T-helper 2 cell treated with Interferon-gamma antibody and Interleukin-4, amounts not matched to agents 5 μg/mL and 100 μg/mL, for 36 hours (primary cell): Measurements from ENCODE around the gene FILIP1.
A peak's percentile ranks its signal among the peaks of the same experiment; 100 is the strongest.

Source experiments
- DNase-seq: peaks from one replicate; pipeline ENCODE4 v3.0.0; 2021; ENCODE audit warnings: low spot score
- H3K27ac Mint-ChIP-seq: one replicate; pipeline ENCODE4 v1.8.0; 2021; ENCODE audit warnings: mild to moderate bottlenecking, mixed read lengths
- H3K27me3 Mint-ChIP-seq: one replicate; pipeline ENCODE4 v1.8.0; 2021; ENCODE audit warnings: low read depth, mixed read lengths
- H3K36me3 Mint-ChIP-seq: one replicate; pipeline ENCODE4 v1.8.0; 2021; ENCODE audit warnings: low read depth, mixed read lengths
- H3K4me1 Mint-ChIP-seq: one replicate; pipeline ENCODE4 v1.8.0; 2021; ENCODE audit warnings: low read depth, mixed read lengths
- H3K4me3 Mint-ChIP-seq: one replicate; pipeline ENCODE4 v1.8.0; 2022; ENCODE audit warnings: mild to moderate bottlenecking, moderate library complexity, mixed read lengths
- H3K9me3 Mint-ChIP-seq: one replicate; pipeline ENCODE4 v1.8.0; 2021; ENCODE audit warnings: mixed read lengths

Gene FILIP1

DNA sequence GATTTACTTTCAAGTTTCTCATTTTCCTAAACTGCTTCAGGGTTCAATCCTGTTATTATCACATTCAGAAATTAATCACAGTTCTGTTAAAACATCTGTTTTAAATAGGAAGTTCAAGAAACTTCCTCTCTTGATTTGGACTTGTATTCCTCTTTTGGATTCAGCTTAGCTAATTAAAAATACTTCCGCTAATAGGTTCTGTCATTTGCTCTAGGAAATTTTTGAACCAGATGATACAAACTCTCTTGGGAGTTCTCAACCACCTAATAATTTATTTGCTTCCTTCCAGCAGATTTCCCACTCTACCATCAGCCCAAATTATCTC is 193.1 kb downstream of the FILIP1 start:
- no peak for DNase-seq
- Mint-ChIP-seq H3K27ac (no peak overlapping the region), H3K4me1 (peaks cover 1% of the 10 kb centered on the region), H3K4me3 (no peak overlapping the region), H3K27me3 (peaks cover 9% of the 10 kb centered on the region), H3K9me3 (no peaks in the 10 kb centered on the region), H3K36me3 (no peaks in the 10 kb centered on the region)

DNA sequence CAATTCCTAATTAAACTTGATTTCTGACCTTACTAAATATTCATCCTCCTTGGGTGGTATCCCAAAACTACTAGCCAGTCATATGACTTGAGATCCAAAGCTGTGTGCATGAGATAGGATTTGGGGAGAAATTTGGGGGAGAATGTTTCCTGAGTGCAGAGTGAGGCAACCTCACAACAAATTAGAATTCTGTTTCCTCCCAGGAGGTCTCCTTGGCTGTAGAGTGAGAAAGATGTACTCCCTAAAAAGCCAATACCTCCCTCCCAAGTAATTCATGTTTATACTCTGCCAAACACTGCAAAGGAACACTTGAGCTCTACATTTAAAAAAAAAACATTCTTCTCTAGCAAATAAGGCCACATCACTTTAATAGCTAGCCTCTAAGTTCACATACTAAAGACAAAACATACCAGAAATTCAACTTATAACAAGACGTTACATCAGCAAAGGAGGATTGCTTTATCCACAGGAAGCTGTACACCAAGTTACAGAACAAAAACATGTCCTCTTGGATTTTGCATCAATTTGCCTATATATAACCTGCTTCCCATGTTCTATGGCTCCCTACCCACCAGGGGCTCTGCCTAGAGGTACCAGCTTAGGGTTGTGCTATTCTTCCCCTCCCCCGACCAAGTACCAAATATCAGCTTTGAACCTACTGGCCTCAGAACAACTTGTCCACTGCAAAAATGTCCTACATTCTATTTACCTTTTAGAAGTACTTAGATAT is 193.6 kb downstream of the FILIP1 start:
- H3K36me3 Mint-ChIP-seq = no peaks in the 10 kb centered on the region
- H3K9me3 Mint-ChIP-seq = no peaks in the 10 kb centered on the region
- no peak overlapping the region for H3K27ac Mint-ChIP-seq
- peaks cover 6% of the 10 kb centered on the region for H3K27me3 Mint-ChIP-seq
- no peak overlapping the region for H3K4me3 Mint-ChIP-seq
- H3K4me1 Mint-ChIP-seq = no peaks in the 10 kb centered on the region
- no peak for DNase-seq

DNA sequence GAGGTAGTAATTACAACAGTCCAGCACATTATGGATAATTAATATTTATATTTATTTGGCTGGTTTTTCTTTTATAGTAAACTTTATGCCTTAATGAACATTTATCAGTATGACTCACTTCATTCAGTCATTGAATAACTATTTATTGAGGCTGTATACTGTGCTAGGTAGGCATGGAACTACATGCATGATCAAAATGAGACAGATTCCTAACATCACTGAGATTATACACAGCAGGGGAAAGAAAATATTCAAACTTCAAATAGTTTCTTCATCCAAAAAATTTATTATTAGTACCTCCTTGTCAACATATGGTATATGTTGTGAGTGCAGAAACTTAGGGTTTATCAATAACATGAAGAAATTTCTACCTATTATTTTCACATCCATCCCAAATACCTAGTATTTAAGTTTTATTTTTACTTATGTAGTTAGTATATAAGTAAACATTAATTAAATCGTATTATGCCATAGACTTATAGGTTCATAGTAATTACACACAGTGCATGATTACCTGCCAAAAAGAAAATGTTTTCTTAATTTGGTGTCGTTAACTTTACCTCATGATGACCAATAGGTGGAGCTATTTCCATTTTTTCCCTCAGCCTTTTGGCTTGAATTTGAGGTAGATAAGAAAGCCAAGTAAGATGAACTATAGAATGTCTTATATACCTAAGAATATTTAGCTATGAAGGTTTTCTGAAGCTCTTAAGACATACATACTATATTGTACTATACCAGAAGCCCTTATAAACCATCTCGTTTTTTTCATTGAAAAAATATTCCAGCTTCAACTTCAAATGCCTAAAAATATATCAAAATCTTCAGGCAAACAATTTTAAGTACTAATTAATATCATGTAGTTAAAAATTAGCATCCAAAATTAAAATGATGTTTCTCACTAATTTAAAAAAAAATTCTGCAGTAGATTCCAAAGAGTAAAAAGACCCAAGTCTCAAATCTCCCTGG is 196.5 kb downstream of the FILIP1 start:
- Mint-ChIP-seq H3K27ac (no peak overlapping the region), H3K4me1 (peaks cover 2% of the 10 kb centered on the region), H3K36me3 (no peaks in the 10 kb centered on the region), H3K27me3 (no peaks in the 10 kb centered on the region), H3K4me3 (no peak overlapping the region), H3K9me3 (no peaks in the 10 kb centered on the region)
- no peak for DNase-seq

DNA sequence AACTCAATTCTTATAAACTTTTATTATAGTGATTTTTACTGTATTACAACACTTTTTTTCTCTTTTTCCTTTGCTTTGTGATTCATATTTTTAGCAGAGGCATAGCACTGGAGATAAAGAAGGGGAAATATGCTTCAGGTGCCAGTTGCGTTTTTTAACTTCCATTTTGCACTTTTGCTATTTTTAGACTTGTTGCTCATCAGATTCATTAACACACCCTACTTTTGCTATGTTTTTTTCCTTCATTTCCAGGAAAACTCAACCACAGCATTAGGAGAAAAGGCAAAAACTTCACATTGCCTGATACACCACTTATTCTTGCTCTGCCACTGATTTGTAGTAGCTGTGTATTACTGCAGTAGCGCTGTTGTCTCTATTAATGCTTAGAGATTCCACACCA is 201.0 kb downstream of the FILIP1 start:
- Mint-ChIP-seq H3K27ac (no peak overlapping the region), H3K4me1 (peaks cover 9% of the 10 kb centered on the region), H3K36me3 (peaks cover 6% of the 10 kb centered on the region), H3K27me3 (no peaks in the 10 kb centered on the region), H3K9me3 (no peaks in the 10 kb centered on the region), H3K4me3 (no peak overlapping the region)
- no peak for DNase-seq

DNA sequence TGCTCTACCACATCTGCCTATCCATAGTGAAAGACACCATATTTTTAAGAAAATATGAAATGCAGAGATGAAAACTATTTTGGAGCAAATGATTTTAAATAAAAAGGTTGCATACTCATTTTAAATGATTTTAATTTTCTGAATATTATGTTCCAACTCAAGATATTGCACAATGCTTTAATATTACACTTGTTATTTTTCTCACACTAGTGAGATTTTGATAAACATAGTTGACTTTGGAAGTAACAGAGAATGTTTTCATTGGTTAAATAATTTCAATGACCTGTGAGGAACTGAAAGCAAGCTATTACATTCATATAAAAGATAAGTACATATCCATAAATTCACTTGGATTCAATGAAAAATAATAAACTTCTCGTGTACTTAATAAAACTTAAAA is 201.9 kb downstream of the FILIP1 start:
- no peaks in the 10 kb centered on the region for H3K9me3 Mint-ChIP-seq

DNA sequence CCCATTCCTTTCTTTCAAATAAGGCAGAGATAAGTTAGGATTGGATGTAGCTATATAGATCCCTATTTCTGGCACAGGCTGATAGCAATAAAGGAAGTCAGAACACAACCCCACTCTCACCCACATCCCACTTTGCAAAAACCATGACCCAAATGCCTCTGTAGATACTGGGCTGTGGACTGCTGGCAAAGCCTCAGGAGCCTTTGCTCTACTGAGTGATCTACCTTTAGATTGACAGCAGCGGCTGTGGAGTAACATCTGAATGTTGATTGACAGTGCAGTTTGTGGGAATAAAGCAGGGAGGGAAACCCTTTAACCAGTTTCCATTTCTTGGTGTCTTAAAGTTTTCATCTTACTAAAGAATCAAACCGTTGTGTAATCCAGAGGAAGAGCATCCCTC is 202.3 kb downstream of the FILIP1 start:
- DNase-seq = no peak
- Mint-ChIP-seq H3K27ac (no peak overlapping the region), H3K36me3 (peaks cover 6% of the 10 kb centered on the region), H3K4me1 (peaks cover 21% of the 10 kb centered on the region), H3K4me3 (no peak overlapping the region), H3K9me3 (no peaks in the 10 kb centered on the region), H3K27me3 (no peaks in the 10 kb centered on the region)

More for the DNA sequence above, 201.9 kb downstream of the FILIP1 start:
- Mint-ChIP-seq H3K36me3 (peaks cover 6% of the 10 kb centered on the region), H3K27me3 (no peaks in the 10 kb centered on the region), H3K4me3 (no peak overlapping the region), H3K27ac (no peak overlapping the region), H3K4me1 (peaks cover 17% of the 10 kb centered on the region)
- no peak for DNase-seq

DNA sequence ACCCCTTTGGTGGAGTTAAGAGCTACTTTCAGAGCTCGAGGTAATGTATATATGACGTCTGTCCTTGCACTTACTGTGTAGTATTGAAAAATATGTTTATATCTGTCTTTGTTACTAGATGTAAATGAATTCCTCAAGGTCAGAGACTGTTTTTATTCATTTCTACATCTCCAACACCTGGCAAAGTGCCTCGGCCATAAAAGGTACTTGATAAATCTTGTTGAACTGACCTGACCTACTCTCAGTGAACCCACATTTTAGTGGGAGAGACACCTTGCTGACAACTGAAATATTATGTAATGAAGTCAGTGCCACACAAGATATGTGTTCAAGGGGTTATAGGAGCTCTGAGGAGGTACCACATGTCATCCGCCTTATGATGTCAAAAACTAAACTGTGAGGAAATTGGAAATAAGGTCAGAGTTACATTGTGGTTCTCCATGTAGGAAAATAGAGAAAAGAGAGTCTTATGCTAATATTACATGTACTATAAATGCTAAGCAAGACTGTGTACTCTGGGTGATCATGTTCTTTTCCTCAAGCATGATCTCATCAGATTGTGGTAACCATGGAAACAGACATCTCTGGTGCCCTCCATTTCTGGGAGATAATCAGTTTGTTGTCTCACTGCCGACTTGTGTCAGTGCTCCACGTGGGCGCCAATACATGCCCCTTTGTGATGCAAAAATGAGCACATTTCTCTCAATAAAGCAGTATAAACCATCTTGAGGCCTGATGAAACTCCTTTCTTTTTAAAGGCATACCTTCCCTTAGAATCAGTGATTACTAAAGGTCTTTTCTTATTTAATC is 203.3 kb downstream of the FILIP1 start:
- no peak overlapping the region for H3K27ac Mint-ChIP-seq
- no peak overlapping the region for H3K4me3 Mint-ChIP-seq

DNA sequence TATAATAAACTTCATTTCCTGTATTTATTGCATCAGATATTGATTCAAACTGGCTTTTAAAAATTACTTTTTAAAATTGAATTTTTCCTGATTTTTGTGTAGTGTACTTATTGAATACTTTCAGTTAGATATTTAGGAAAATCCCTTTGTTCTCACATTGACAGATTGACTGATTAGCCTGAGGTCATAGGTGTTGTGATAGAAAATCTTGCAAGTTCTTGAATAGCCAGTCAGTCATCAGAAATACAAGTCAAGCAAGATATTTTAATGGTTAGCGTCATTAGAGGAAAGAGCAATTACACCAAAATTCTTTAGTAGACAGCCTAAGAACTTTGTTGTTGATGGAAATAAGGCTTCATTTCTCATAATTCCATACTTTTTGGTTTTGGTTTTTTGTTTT is 205.6 kb downstream of the FILIP1 start:
- Mint-ChIP-seq H3K9me3 (no peaks in the 10 kb centered on the region), H3K4me1 (peaks cover 23% of the 10 kb centered on the region), H3K36me3 (peaks cover 6% of the 10 kb centered on the region), H3K27ac (no peak overlapping the region), H3K4me3 (no peak overlapping the region), H3K27me3 (no peaks in the 10 kb centered on the region)
- no peak for DNase-seq

More for the DNA sequence above, 203.3 kb downstream of the FILIP1 start:
- H3K4me1 Mint-ChIP-seq = peaks cover 23% of the 10 kb centered on the region
- DNase-seq = no peak
- no peaks in the 10 kb centered on the region for H3K27me3 Mint-ChIP-seq
- H3K9me3 Mint-ChIP-seq = no peaks in the 10 kb centered on the region
- H3K36me3 Mint-ChIP-seq = peaks cover 6% of the 10 kb centered on the region

DNA sequence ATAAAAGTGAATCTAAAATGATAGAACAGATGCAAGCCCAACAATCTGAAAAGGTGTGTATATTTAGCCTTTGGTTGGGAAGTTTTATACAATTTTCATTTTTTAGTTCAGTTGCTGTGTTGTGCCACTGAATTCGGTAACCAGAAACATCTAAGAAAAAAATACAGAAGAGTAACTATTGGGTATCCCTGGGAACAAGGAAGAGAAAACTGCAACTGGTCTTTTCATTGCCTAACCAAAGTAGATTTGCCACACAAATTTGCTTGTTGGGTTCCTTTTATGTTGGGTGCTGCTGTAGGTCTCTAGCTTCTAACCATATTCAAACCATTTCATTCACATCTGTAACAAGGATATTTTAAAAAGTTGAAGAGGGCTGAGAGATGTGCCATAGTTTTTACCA is 206.2 kb downstream of the FILIP1 start:
- Mint-ChIP-seq H3K4me1 (peaks cover 24% of the 10 kb centered on the region), H3K27me3 (no peaks in the 10 kb centered on the region), H3K27ac (no peak overlapping the region), H3K9me3 (no peaks in the 10 kb centered on the region), H3K4me3 (no peak overlapping the region), H3K36me3 (peaks cover 8% of the 10 kb centered on the region)
- DNase-seq = no peak

DNA sequence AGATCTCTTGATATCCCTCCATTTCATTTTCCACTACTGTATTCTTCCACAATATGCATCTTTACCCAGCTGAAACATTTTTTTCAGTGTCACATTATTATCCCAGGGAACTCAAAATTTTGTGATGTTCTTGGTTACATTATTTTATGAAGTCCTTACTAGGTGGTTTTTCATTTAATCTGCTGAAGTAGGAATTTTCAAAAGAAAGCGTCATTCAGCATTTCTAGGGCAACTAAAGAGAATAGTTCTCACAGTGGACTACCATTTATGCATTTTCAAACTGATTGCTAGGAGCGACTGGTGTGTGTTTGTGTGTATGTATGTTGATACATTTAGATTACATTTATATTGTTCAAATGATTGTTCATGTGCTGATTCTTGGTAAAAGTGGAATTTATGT is 206.6 kb downstream of the FILIP1 start:
- no peak overlapping the region for H3K27ac Mint-ChIP-seq
- no peaks in the 10 kb centered on the region for H3K27me3 Mint-ChIP-seq
- H3K4me3 Mint-ChIP-seq = no peak overlapping the region
- no peak for DNase-seq
- peaks cover 27% of the 10 kb centered on the region for H3K4me1 Mint-ChIP-seq
- no peaks in the 10 kb centered on the region for H3K9me3 Mint-ChIP-seq
- H3K36me3 Mint-ChIP-seq = peaks cover 9% of the 10 kb centered on the region

DNA sequence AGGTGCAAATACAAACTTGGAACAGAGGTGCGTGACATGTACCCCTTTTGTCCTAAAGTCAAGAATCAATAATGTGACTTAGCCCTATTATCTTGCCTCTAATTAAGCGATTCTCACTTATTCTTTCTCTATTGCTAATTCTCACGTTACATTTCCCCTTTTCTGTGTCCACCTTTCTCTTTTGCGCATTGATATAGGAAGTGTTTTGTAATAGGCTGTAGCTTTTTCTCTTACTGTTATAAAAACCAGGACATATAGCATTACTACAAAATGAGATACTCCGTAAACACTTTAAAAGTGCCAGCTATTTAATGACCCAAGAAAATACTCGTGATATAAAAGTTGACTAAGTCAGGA is 208.3 kb downstream of the FILIP1 start:
- H3K9me3 Mint-ChIP-seq = no peaks in the 10 kb centered on the region
- H3K4me1 Mint-ChIP-seq = peaks cover 31% of the 10 kb centered on the region
- H3K4me3 Mint-ChIP-seq = no peak overlapping the region
- no peak overlapping the region for H3K27ac Mint-ChIP-seq
- H3K36me3 Mint-ChIP-seq = peaks cover 6% of the 10 kb centered on the region
- DNase-seq = no peak
- no peaks in the 10 kb centered on the region for H3K27me3 Mint-ChIP-seq

DNA sequence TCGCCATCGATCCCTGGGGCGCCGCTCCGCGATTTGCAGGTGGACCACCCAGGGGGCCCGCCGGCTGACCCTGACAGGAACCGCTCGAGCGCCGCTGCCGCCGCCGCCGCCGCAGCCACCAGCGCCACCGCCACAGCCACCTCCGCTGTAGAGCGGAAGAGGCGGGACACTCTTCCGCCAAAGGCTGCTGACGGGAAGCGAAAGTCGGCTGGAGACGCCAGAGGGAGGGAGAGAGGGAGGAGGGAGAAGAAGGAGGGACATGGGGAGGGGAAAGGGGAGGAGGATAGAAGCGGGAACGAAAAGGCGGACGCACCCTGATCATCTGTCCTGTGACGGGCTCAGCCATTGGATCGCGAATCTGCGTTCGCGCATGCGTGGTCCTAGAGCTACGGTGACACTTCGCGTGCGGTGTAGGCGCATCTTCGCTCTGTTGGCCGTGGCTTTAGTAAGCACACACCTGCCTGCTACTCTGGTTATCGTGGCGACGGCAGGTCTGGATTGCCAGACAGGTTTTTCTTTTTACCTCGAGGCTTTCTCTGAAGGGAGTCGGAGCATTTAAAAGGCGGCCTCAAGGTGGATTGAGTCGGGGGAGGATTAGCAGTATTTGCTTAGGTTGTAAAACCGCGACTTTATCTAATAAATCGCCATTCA is 208.8 kb downstream of the FILIP1 start, which contains the start of gene TMEM30A:
TMEM30A (minus strand) TSS at position 161 of the 651 bp plus-strand sequence; CDS start at position 7, 154 bp downstream.
- Mint-ChIP-seq H3K4me3 (no peak within 1 kb of the TSS), H3K4me1 (peaks cover 35% of the 10 kb centered on the region), H3K27ac (no peak within 1 kb of the TSS), H3K36me3 (peaks cover 6% of the 10 kb centered on the region), H3K27me3 (no peaks in the 10 kb centered on the region), H3K9me3 (no peaks in the 10 kb centered on the region)
- DNase-seq = peak; percentile 98

DNA sequence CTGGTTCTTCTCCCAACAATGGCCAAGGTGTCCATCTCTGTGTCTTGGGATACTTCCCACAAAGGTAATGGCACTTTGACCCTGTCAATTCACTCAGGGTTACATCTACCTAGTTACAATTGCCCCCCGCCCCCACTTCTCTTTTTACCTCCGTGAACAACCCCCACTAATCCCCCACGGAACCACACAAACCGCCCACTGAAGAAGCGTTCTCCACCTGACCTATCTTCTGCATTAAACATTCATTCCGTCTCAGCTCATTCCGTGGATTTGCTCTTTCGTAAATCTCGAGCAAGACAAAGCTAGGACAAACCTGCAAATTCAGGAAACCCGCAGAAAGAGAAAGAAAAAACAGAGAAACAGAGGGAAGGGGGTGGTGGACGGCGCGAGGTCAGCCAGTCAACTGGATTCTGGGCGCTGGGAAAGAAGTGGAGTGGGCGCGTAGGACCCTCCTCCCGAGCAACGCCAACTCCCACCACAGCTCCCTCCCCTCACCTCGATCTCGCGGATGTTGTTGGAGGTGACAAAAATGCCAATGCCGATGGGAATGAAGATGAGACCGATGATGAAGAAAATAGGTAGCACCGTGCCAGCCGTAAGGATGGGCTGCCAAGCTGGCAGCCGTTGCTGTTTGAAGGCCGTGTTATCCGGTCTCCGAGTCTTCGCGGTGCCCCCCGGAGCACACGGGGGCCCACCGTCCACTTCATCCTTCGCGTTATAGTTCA is 209.5 kb downstream of the FILIP1 start:
- H3K27ac Mint-ChIP-seq = no peak overlapping the region
- H3K4me1 Mint-ChIP-seq = peaks cover 41% of the 10 kb centered on the region
- no peaks in the 10 kb centered on the region for H3K9me3 Mint-ChIP-seq
- no peak for DNase-seq
- no peak overlapping the region for H3K4me3 Mint-ChIP-seq
- H3K36me3 Mint-ChIP-seq = peaks cover 7% of the 10 kb centered on the region
- H3K27me3 Mint-ChIP-seq = no peaks in the 10 kb centered on the region
